ENCODE results near the gene TRIP6.
A peak's percentile ranks its signal among the peaks of the same experiment; 100 is the strongest.
"Not testable (repeated sequence)": the region's sequence is repeated elsewhere in the genome, so short reads cannot be mapped to it uniquely, and the experiment has no call there.

TRIP6 gene

GRCh38 chr7:100840470-100841100 is 26.6 kb upstream of the TRIP6 start:
- DNase-seq = no peak

GRCh38 chr7:100847360-100847759 is 19.8 kb upstream of the TRIP6 start:
- no peak for DNase-seq

- peak; percentile 84 for DNase-seq
Measured at GRCh38 chr7:100852048-100852872, 14.9 kb upstream of the TRIP6 start, which contains the start of gene SLC12A9. Gene SLC12A9 (plus strand): TSS chr7:100852713. CDS start chr7:100854198, 1,485 bp downstream.

- DNase-seq = no peak
Measured at GRCh38 chr7:100854146-100854895, 12.9 kb upstream of the TRIP6 start.

- not testable (repeated sequence) for DNase-seq
Measured at GRCh38 chr7:100854899-100855298, 12.3 kb upstream of the TRIP6 start.

GRCh38 chr7:100855515-100855914 is 11.7 kb upstream of the TRIP6 start:
- DNase-seq = no peak

GRCh38 chr7:100856871-100857282 is 10.3 kb upstream of the TRIP6 start:
- no peak for DNase-seq

- DNase-seq = no peak
Measured at GRCh38 chr7:100859856-100860255, 7.3 kb upstream of the TRIP6 start.

- no peak for DNase-seq
Measured at GRCh38 chr7:100860702-100861615, 6.2 kb upstream of the TRIP6 start.

GRCh38 chr7:100861616-100861985 is 5.6 kb upstream of the TRIP6 start:
- DNase-seq = no peak

- DNase-seq = no peak
Measured at GRCh38 chr7:100863406-100863950, 3.7 kb upstream of the TRIP6 start.

- no peak for DNase-seq
Measured at GRCh38 chr7:100864263-100864845, 2.8 kb upstream of the TRIP6 start.

GRCh38 chr7:100865372-100865911 is 1.7 kb upstream of the TRIP6 start:
- DNase-seq = no peak

GRCh38 chr7:100865938-100866728 is 1.1 kb upstream of the TRIP6 start:
- DNase-seq = no peak

GRCh38 chr7:100866729-100867039 is 503 bp upstream of the TRIP6 start:
- DNase-seq = no peak

GRCh38 chr7:100867776-100868485 is 744 bp downstream of the TRIP6 start:
- no peak for DNase-seq

GRCh38 chr7:100873599-100874299 is 6.6 kb downstream of the TRIP6 start:
- no peak for DNase-seq

GRCh38 chr7:100874300-100874576 is 7.1 kb downstream of the TRIP6 start:
- no peak for DNase-seq

GRCh38 chr7:100874577-100875355 is 7.6 kb downstream of the TRIP6 start, which contains the start of gene SRRT:
Gene SRRT (plus strand): TSS chr7:100875103. CDS start chr7:100875591, 488 bp downstream.
- peak; percentile 99 for DNase-seq
